Measurements from ENCODE around the gene PHF13. TPM values are rescaled to one million over a fixed set of nuclear protein-coding genes. Genes with fewer than 3 reads are reported as not detected.

The PHF13 gene
- total and polyA plus RNA-seq, 9 of the 15 experiments (the other 6 are each of a cell fraction or from before 2014, with no cell fraction given) = 1.8 to 36.1 (median 11.7) TPM

DNA sequence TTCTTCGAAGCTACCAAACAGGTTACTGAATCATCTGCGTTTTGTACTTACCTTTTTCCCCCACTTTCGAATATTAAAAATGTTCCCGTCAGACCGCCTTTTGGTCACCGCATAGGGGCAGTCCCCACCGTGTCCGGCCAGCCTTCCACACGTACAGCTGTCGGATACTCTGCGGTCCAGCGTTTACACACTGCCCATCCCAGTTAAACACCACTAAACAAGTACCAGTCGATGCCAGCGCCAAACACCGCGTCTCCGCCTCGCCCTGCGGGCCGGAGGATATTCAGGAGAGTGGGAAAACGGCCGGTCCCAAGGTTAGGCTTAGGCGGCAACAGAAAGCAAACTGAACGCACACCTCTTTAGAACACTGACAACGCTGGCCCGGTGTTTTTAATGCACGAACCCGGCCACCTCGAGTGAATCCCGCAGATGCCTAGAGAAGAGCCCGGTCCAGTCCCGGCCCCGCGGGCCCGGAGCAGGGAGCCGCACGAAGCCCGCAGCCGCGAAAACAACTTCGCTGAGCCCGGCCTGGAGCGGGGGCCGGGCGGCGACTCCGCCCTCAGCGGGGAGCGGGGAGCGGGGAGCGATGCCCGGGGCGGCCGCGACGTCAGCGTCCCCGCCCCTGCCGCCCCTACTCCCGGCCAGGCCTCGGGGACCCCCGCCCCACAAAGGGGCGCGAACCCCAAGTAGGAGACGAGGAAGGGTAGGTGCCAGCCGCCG is 730 bp upstream of the PHF13 start:
- TSS peak; percentile 79 for BruUV-seq (replicated peaks)
- intact Hi-C loops (cut with micrococcal nuclease) = loop anchor here (1.0 to 2.0 kb wide), 2 partner anchors 12 to 14 kb away; no protein-coding TSS in a partner anchor
- peak overlapping the region; percentile 81 for H2AFZ ChIP-seq (ENCODE audit: low read depth, low read length)
- H3K4me2 ChIP-seq (ENCODE audit: insufficient read depth, low read length) = peak overlapping the region; percentile 98
- peak overlapping the region; percentile 91 for H3K4me3 ChIP-seq
- peak overlapping the region; percentile 94 for H3K27ac ChIP-seq (ENCODE audit: extremely low read depth, low read depth, low read length)
- ATAC-seq = peak; percentile 66
- H3K4me1 ChIP-seq (replicated peaks in 1 of 2; ENCODE audit: control insufficient read depth in 2 of 2, insufficient read depth in 2 of 2, low read length in 2 of 2) = peaks cover 21 to 47% of the 10 kb centered on the region in 2 experiments
- ChIA-PET POLR2A (interaction anchor here (0.5 to 2.2 kb wide), 12 partner anchors 7 to 43 kb away, joined by 3 to 12 read pairs (median 4); partner anchors contain the start of genes KLHL21, THAP3 and ZBTB48), CTCF (ENCODE audit: low intra/inter-chr PET ratio) (no interaction called here)
- H3K27me3 ChIP-seq (ENCODE audit: control insufficient read depth in 2 of 2, insufficient read depth in 2 of 2, low read length in 2 of 2) = no peaks in the 10 kb centered on the region
- H4K20me1 ChIP-seq (replicated peaks; ENCODE audit: control insufficient read depth, insufficient read depth, low read length) = peaks cover 14% of the 10 kb centered on the region
- in situ Hi-C loops (cut with MboI) = no loop called here
- peaks cover 57% of the 10 kb centered on the region for H3K79me2 ChIP-seq (ENCODE audit: control insufficient read depth, insufficient read depth, low read length)
- H3K9me1 ChIP-seq (ENCODE audit: control insufficient read depth, insufficient read depth, low read length) = no peaks in the 10 kb centered on the region
- H3K9ac ChIP-seq (ENCODE audit: insufficient read depth in 1 of 2, low read depth in 2 of 2, low read length in 2 of 2) = peak overlapping the region; percentile 87 to 99
- peak in 2 of 4 experiments; percentile 71 to 87 for DNase-seq (ENCODE audit: extremely low read depth in 1 of 4, low spot score in 3 of 4)
- 1% methylated on average over 43 of the region's 67 CpGs for WGBS (ENCODE audit: insufficient coverage, low coverage, missing lambda C conversion rate)
- no peaks in the 10 kb centered on the region for H3K9me3 ChIP-seq (replicated peaks; ENCODE audit: control insufficient read depth, insufficient read depth, low read depth, low read length)
- FAIRE-seq = no peak
- H3K36me3 ChIP-seq (ENCODE audit: control insufficient read depth, insufficient read depth, low read length) = peaks cover 17% of the 10 kb centered on the region; the same call in 2 of the 3 replicates
- peak; percentile 77; the same call in 1 of the 2 replicates for TF ChIP-seq ZNF282 (CRISPR knock-in tag; IDR thresholded peaks at IDR 0.05)
- TF ChIP-seq, protein P1, sequence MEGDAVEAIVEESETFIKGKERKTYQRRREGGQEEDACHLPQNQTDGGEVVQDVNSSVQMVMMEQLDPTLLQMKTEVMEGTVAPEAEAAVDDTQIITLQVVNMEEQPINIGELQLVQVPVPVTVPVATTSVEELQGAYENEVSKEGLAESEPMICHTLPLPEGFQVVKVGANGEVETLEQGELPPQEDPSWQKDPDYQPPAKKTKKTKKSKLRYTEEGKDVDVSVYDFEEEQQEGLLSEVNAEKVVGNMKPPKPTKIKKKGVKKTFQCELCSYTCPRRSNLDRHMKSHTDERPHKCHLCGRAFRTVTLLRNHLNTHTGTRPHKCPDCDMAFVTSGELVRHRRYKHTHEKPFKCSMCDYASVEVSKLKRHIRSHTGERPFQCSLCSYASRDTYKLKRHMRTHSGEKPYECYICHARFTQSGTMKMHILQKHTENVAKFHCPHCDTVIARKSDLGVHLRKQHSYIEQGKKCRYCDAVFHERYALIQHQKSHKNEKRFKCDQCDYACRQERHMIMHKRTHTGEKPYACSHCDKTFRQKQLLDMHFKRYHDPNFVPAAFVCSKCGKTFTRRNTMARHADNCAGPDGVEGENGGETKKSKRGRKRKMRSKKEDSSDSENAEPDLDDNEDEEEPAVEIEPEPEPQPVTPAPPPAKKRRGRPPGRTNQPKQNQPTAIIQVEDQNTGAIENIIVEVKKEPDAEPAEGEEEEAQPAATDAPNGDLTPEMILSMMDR (IDR thresholded peaks at IDR 0.05 in 2 of 3, conservative IDR thresholded peaks at IDR 0.05 in 1 of 3; ENCODE audit: insufficient read depth in 2 of 3, low read depth in 1 of 3, low read length in 3 of 3) = peak; percentile 19 to 29 (median 25); a peak in 2 of 6 replicates
- TF ChIP-seq SAP30 (IDR thresholded peaks at IDR 0.05; ENCODE audit: borderline replicate concordance, insufficient read depth, low read depth, low read length, poor library complexity, severe bottlenecking) = peak; percentile 88
- peak; percentile 44 to 79; a peak in 2 of 4 replicates for TF ChIP-seq SIN3A (IDR thresholded peaks at IDR 0.05; ENCODE audit: borderline replicate concordance in 2 of 2, control insufficient read depth in 1 of 2, low read depth in 2 of 2, low read length in 2 of 2)
- peak in 1 of 2 experiments; percentile 69; a peak in 2 of 4 replicates for TF ChIP-seq HDAC1 (IDR thresholded peaks at IDR 0.05)
- peak; percentile 20 for TF ChIP-seq PHF20 (IDR thresholded peaks at IDR 0.05; ENCODE audit: partially characterized antibody)
- TF ChIP-seq, protein P2, sequence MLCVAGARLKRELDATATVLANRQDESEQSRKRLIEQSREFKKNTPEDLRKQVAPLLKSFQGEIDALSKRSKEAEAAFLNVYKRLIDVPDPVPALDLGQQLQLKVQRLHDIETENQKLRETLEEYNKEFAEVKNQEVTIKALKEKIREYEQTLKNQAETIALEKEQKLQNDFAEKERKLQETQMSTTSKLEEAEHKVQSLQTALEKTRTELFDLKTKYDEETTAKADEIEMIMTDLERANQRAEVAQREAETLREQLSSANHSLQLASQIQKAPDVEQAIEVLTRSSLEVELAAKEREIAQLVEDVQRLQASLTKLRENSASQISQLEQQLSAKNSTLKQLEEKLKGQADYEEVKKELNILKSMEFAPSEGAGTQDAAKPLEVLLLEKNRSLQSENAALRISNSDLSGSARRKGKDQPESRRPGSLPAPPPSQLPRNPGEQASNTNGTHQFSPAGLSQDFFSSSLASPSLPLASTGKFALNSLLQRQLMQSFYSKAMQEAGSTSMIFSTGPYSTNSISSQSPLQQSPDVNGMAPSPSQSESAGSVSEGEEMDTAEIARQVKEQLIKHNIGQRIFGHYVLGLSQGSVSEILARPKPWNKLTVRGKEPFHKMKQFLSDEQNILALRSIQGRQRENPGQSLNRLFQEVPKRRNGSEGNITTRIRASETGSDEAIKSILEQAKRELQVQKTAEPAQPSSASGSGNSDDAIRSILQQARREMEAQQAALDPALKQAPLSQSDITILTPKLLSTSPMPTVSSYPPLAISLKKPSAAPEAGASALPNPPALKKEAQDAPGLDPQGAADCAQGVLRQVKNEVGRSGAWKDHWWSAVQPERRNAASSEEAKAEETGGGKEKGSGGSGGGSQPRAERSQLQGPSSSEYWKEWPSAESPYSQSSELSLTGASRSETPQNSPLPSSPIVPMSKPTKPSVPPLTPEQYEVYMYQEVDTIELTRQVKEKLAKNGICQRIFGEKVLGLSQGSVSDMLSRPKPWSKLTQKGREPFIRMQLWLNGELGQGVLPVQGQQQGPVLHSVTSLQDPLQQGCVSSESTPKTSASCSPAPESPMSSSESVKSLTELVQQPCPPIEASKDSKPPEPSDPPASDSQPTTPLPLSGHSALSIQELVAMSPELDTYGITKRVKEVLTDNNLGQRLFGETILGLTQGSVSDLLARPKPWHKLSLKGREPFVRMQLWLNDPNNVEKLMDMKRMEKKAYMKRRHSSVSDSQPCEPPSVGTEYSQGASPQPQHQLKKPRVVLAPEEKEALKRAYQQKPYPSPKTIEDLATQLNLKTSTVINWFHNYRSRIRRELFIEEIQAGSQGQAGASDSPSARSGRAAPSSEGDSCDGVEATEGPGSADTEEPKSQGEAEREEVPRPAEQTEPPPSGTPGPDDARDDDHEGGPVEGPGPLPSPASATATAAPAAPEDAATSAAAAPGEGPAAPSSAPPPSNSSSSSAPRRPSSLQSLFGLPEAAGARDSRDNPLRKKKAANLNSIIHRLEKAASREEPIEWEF (CRISPR knock-in tag; IDR thresholded peaks at IDR 0.05) = no peak
- peak; percentile 55 for TF ChIP-seq KDM5B (IDR thresholded peaks at IDR 0.05; ENCODE audit: insufficient replicate concordance, low read depth, low read length)
- TF ChIP-seq, protein P3, sequence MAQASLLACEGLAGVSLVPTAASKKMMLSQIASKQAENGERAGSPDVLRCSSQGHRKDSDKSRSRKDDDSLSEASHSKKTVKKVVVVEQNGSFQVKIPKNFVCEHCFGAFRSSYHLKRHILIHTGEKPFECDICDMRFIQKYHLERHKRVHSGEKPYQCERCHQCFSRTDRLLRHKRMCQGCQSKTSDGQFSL (CRISPR knock-in tag; IDR thresholded peaks at IDR 0.05) = 0 out of 2 replicates have a peak, but pooled peaks have one; percentile 33
- TF ChIP-seq, protein P3 (tag; IDR thresholded peaks at IDR 0.05) = no peak

All from K562 (cell line).